Right lung (tissue), 5 donors: Measurements from ENCODE around the gene SOX6. TPM values are rescaled to one million over a fixed set of nuclear protein-coding genes. Genes with fewer than 3 reads are reported as not detected.

ENCODE experiments used
- DNase-seq, 2 donors: peaks; one replicate each; pipeline ENCODE4 v3.0.0-alpha.2; 2013
- polyA plus RNA-seq, 5 donors: library from polyadenylated mRNA; unstranded; fragments of 120-200 nt; gene quantifications; one replicate each; pipeline versions ENCODE4 v1.2.1 to v1.2.3, GENCODE V29; 2013; ENCODE audit warnings: inconsistent platforms in 1 of 5, low replicate concordance in 1 of 5; ENCODE audit not compliant: insufficient read length in 5 of 5, insufficient read depth in 1 of 5

The SOX6 gene
- polyA plus RNA-seq, 5 donors: 9.5 to 18.8 (median 17.2) TPM

DNA sequence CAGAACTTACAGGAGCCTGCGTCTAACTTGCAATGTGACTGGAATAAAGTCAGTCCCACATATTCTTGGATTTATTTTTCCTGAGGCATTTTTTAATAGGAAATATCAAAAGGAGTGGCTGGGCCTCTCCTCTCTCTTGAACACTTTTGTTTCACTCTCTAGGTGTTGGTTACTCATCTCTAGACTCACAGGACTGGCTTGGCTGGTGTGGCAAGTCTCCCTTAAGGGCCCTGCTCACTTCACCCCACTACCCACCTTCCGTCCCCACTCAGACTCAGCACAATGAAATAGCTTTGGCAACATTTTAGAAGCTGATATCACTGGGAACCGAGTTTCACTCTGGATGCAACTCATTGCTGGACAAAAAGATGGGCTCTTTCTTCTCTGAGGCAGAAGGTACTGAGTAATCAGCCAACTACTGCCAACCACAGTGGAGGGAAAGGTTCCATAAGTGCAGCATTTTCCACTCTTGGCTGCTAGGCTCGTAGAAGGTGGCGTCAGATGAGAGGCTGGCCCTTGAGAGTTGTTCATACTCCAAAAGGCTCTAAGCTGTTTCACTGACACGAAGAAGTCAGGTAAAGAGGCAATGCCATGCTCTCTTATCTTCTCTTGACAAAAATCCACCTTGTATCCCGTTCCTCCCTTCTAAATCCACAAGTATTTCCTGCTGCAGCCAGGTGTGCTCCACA, 390.6 kb downstream of the SOX6 start:
- DNase-seq: peak; percentile 48 to 55

DNA sequence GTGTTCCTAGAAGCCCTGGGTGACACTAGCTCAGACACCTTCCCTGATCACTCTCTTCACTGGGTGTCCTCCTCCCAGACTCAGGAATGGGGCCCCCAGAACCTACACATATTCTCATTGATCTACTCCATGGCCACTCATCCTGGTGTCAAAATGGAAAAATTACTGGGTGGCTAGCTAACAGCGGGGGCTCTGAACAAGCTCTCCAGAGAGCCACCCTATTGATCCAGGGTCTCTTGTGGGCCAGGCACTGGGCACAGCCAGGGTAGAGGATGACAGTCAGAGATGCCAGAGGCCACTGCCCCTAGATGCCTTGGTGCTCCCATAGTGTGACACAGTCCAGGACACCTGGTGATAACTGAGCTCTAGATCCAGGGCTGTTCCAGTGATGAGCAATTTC, 393.1 kb downstream of the SOX6 start:
- DNase-seq: no peak

DNA sequence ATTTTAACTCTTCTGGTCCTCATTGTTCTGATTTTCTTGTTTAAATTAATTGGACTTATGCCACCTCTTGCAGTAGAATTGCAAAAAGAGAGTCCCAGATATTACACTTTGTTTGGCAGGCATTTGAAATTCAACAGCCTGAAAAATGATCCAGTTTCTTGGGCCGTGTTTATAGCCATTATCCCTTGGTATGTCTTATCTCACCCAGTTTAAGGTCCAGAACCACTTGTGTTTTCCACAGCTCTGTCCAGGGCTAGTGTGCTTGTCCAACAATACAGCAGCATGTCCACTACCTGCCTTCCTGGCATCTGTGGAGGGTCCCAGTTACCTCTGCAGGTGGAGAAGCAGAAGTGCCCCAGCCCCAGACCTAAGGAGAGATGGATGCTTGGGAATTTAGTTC, 397.4 kb downstream of the SOX6 start:
- DNase-seq: no peak

DNA sequence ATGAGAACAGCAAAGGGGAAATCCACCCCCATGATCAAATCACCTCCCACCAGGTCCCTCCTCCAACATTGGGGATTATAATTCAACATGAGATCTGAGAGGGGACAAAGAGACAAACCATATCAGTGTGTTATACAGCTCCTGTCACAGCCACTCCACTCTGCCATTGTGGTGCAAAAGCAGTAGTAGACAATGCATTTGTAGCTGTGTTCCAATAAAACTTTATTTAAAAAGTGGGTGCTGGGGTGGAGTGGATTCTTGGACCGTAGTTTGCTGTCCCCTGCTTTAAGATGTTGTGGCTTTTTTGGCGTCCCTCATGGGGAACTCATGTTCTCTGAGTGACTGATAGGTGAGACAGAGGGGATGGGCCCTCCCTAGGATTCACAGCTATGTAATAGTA, 399.1 kb downstream of the SOX6 start:
- no peak for DNase-seq

DNA sequence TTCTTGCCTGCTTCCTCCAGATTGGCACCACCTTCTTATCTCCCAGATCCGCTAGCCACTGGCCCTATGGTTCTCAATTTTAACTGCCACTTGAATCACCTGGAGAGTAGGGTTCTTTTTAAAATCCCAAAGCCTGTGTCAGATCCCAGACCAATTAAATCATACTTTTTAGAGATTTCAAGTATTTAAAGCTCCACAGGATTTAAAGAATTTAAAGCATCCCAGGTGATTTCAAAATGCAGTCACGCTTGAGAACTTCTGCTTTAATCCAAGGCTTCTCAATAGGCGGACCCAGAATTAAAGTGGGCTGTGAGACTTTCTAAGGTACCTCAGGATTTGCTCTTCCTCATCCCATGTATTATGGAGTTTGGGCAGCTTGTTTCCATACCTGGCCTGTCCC, 400.0 kb downstream of the SOX6 start:
- DNase-seq: no peak

DNA sequence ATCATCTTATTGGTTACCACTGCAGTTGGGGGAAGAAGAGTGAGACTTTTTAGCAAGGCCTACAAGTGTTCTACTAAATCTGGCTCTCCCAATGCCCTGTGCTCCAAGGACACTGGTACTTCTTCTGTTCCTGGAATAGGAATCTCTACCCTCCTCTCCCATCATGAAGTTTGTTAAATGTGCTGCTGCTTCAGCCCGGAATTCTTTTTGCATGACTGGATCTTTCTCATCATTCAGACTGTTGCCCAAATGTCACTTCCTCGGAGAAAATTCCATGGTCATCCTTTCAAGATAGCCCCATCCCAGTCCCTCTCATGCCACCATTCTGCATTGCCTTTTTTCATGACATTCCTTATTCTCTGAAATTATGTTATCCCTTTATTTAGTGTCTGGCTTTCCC, 400.8 kb downstream of the SOX6 start:
- DNase-seq: no peak

DNA sequence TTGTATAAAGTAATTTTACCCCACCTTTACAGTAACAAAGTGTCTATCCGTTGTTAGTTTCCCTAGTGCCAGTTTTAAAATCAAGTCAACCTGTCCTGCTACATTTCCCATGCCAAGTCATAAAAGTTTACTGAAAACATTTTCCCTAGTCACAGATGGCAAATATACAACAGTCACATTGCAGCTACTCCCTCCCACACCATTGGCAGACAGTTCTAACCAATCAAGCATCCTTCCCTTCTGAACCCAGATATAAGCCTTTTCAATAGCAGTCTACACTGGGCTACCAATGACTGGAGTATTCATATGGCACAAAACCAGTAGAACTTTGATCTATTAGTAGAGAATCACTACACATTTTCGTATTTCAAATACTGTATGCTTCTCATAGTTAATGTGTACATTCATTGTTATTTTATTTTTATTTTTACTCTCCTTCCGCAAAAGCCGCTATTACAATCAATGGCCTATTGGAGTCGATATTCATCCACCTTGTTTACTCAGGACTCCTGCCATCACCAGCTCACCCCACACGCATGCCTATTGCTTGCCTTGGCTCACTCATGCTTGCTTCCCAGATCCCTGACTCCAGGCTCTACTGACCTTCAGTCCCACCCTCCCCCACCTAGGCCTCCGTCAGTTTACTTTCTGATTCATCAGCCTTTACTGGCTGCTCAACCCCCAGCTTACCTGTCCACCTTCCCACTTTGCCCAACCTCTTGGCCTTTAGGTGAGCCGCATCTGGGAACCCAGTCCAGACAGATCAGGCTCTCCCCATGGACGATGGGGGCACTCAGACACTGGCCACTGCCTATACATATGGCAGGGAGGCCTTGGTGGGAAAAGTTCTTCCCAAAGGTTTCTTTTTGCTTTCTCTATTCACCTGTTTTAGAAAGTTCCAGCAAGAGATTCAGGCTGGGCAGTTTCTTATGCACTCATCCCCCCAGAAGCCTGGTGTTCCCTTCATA, 408.4 kb downstream of the SOX6 start:
- DNase-seq: no peak

DNA sequence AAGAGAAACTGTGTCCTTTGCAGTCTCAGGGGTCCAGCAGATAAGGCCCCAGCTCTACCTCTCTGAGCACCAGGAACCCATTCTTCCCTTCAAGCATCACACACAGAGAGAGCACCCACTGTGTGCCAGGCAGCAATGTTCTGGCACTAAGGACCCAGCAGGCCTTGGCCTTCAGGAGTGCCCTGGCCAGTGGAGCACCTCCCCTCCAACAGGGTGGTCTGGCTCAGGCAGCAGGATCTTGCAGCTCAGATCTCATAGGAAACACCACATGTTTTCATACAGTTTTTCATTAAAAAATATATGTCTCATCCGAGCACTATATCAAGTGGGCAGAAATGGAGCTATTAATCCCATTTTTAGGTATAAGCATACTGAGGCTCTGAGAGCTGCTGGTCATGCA, 410.6 kb downstream of the SOX6 start:
- DNase-seq: no peak

DNA sequence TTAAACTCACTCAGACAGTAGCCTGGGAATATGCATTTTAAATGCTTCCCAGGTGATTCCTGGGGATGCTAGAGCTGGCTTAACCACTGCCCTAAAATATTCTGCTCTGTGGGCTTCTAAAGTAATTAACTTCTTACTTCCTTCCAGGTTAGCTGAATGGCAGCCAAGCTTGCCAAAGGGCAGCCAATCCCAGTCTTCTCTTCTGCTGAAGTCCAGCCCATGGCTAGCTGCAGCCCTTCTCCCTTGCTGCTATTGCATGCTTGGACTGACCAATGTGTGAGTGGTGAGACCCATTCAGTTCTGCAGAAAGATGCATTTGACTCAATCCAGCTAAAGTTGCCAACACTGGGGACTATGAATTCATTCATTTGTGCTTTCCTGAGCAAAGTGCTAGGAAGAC, 411.9 kb downstream of the SOX6 start:
- no peak for DNase-seq

DNA sequence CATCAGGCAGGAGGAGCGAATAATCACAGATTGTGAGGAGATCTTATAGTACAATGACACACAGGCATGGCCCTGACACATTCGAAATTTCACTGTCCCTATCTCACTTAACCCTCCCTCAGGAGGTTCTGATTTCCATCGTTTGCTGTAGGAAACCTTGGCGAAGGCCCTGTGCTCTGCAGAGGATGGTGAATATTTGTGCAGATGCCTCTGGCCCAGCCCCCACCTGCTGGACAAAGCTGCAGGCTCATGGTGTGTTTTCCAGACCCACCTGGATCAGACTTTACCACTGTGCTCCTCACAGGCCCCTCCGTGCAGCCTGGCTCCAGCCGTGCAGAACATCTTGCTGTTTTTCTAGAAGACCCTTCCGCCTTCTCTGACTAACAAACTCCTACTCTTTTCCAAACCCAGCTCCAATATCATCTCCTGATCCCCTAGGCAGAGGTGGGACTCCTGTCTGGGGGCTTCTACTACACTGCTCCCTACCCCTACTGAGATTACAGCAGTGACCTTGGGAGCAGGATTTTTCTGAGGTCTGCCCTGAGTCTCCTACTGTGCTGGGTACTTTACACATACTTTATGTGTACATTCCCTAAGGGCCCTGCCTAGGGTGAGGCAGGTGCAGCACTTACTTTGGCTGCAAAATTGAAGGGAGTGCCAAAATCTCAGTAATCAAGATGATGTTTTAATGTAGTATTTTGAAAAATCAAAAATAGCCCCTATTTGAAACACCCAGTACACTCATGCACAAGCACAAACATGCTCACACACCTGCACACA, 412.7 kb downstream of the SOX6 start:
- no peak for DNase-seq

DNA sequence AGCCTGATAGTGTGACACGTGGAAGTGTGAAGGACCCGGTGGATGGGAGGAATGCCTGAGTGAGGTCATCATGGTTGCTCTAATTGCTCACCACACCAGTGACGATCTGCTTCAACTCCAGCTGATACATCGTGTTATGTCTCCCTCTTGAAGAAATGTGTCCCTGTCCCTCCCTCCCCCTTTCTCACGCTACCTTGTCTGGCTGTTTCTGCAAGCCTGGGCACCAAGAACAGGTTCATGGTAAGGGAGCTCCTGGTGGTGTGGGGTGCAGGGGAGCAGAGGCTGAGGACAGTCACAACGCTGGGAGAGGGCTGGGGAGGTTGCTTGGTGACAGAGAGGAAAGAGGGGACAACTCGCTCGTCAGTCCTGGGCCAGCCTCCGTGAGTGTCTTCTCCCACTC, 413.4 kb downstream of the SOX6 start:
- DNase-seq: no peak

DNA sequence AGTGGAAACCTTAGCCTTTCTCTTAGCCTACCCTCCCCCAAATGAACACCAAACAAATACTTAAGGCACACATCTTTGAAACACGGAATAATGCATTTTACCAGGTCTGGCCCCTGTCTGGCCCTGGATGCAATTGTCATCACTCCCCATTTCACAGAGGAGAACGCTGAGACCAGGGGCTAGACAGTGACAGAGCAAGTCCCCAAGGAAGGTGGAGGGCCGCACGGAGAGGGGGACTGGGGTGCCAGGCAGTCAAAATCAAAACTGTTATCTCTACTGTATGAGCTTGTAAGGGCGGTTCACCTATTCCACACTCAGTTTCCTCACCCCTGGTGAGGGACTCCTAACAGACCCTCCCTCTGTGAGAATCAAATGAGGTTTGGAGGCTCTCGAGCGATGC, 414.2 kb downstream of the SOX6 start:
- no peak for DNase-seq

DNA sequence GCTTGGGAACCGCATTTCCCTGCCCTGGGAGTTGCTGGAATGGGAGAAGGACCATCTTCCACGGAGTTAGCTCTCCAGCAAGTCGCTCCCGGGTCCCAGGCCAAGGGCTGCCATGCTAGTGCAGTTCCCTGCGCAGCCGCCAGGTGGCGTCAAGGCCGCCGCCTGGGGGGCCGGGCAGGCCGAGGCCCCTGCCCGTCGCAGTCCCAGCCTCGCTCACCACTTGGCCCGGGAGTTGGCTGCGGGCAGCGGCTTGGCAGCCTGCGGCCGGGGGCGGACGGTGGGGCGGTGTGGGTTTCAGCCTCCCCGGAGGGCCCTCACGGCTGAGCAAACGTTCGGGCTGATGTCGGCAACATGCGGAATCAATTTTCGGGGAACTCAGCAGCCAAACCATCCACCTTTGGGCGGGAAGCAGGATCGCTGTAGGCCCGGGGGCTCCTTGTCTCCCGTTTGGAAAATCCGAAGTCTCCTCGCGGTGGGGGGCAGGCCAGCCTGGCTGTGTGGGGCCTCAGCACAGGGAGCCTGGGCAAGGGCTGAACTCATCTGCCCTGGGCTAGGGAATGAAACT, 415.1 kb downstream of the SOX6 start:
- DNase-seq: no peak

DNA sequence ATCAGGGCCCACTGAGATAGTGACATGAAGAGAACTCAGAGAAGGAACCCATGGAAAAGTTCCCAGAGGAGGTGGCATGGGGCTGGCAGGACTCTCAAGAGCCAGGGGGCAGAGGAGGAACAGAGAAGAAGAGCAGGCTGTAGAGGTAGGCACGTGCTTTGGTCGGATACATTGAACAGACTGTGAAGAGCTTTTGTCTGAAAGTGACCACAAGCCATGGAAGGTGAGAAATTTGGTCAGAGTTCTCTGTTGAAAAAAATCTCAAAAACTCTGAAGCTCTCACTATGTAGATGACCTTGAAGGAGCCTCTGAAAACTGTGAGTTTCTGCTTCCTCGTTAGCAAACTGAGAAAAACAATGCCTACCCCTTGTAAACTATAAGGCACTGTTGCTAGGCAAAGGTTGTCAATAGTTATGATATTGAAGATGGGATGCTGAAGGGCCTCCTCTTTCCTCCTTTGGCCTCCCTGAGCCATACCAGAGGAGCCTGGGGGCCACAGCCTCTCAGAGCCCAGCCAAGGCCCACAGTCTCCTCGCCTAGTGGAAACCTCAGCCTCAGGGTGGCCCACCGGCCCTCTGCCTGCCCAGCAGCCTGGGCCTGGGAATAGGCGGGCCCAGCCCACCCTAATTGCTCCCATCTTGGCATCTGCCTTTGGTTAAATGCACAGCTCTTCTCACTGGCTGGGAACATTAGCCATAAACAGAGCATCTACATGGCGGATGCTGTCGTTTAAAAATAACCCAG, 415.7 kb downstream of the SOX6 start:
- no peak for DNase-seq

DNA sequence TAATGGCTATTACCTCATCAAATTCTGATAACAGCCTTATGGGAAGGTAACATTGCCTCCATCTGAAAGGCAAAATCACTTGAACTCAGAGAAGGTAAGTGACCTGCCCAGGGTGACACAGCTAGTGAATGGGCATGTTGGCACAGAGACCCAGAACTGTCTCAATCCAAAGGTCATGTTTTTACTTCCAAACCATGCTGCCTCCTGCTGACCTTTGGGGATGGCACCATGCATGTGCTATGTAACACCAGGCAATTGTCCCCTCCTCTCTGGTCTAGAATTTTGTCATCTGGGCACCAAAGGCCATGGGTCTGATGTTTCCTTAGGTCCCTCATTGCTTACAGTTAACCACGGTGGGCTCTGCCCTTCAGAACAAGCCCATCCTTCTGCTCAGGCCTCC, 417.4 kb downstream of the SOX6 start:
- no peak for DNase-seq

DNA sequence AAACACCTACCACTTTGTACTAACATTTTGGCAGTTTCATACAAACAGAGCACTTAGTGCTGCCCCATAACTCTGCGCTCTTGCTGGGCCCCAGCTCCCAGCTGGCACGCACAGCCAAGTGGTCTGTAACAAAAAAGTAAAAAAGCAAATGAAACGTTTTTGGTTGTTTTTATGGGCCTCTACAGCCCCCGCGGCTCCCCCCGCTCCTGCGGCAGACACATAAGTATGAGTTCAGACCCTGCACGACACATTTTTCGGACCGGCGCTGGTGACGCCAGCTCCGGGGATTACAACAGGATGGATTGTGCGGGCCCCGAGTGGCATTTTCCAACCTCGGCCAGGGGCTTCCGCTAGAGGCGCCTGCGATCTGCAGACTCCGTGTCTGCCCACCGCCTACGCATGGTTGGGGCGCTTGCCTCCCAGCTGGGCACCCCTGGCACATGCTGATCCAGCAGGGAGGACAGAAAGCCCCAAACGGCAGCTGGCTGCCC, 418.2 kb downstream of the SOX6 start:
- DNase-seq: peak; percentile 30 to 35

DNA sequence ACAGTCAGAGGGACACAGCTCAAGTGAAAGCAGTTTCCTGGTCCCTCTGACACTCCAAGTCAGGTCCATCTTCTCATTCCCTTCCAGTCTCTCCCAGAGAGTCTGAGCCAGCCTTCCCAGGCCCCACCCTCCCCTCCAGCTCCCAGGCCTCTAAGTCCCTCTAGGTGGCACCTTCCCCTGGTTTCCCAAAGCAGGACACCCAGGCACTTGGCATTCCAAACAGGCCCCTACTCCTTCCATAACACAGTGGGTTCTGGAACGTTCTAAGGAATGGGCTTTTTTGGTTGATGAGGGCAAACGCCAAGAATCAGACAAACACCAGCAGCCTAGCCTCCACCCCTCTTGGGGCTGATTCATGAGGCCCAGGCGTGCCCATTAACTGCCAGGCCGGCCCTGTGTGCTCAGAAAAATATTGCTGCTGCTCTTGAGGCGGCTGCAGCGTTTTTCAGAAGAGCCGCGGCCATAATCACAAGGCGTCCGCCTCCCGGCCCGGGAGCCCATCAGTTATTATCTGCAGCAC, 418.7 kb downstream of the SOX6 start:
- no peak for DNase-seq

DNA sequence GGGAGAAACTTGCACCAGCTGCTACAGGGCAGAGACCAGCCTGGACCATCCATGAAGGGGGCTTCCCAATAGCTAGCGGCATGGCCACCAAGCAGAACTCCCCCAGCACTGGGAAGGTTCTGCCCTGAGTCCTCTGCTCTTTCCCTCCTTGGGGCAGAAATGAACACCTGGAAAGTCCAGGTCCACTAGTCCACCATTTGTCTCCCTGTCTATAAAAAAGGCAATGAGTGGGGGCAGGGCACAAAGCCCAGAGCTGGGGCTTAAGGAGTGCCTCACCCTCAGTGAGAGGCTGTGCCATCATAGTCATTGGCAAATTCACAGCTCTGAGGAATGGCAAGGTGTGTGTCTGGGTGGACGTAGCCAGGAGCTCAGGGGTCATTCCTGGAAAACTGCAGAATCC, 420.3 kb downstream of the SOX6 start:
- no peak for DNase-seq

DNA sequence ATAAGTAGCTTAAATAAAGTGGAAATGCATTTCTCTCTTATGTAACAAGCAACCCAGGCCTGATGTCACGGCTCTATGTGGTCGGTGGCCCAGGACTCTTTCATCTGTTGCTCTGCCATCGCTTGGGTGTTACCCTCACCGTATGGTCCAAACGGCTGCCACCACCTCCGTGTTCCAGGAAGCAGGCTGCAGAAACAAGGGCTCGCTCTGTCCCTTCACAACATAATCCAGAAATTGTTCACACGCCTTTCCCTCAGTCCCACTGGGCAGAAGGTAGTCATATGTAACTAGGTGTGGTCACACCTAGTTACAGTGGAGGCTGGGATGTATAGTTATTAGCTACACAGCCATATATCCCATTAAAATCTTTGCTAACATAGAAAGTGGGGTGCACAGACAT, 421.0 kb downstream of the SOX6 start:
- no peak for DNase-seq

DNA sequence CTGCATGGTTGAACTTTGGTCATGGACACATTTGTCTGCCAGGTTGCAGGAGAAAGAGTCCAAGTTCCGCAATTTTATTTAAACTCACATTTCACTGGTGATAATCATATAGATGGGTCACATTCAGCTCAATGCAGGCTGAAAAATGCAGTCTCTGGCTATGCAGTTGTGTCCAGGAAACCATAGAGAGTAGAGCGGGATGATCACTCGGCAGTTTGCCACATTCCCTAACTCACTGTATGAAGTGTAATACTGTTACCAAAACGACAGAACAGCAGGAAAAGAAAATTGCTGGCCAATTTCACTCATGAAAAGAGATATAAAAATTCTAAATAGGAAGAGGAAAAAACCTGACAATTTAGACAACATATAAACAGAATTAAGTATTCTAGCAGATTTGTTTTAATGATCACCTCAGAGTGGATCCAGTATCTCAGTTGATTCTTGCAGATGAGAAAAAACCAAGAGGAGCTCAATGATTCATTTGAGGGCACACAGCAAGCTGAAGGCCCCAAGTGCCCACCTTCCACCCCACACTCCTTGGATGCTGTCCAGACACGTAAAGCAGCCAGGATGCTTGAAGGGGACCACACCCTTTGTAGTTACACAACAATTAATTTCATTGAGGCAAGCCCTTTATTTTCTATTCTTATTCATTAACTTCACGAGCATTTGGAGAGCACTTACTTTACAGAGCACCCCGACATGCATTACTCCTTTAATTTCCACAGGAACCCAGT, 422.3 kb downstream of the SOX6 start:
- no peak for DNase-seq
